Measurements from ENCODE around the gene CLIP1. TPM values are rescaled to one million over a fixed set of nuclear protein-coding genes. Genes with fewer than 3 reads are reported as not detected.
A peak's percentile ranks its signal among the peaks of the same experiment; 100 is the strongest.

CLIP1 gene
- total and polyA plus RNA-seq, 2 experiments from 2014 or later, result 29.6 to 46.3 TPM

DNA sequence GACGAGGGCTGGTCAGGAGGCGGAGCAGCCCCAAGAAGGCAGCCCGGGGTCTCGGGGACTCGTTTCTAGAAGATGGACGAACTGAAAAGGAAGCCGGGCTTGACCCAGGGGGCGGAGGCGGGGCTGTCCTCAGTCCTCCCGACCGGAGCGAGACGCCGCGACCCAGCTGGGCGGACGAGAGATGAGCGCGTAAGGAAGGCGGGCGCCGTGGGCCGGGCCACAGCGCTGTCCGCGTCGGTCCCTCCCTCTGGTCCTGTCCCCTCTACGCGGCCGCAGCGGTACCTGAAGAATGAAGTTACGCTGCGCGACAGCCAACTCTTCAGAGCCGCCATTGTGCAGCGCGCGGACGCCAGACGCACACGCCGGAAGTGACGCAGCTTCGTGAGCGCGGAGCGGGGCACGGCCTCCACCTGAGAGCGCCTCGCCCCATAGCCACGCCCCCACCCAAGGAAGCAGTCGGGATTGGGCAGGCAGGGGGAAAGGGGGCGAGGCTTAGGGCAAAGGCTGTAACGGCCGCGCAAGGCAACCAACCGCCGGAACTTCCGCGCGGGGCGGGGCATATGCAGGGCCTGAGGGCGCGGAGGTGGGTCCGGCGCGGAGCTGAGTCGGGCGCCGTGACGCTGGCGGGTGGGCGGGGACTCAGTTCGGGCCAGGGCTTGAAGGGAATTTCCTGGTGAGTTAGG, 196.6 kb downstream of the CLIP1 start, which contains the start of gene DIABLO:
Gene DIABLO (minus strand): TSS at position 370 of the 683 bp plus-strand sequence. CDS start 38 bp downstream, at position 332.
- TF ChIP-seq, protein P1, sequence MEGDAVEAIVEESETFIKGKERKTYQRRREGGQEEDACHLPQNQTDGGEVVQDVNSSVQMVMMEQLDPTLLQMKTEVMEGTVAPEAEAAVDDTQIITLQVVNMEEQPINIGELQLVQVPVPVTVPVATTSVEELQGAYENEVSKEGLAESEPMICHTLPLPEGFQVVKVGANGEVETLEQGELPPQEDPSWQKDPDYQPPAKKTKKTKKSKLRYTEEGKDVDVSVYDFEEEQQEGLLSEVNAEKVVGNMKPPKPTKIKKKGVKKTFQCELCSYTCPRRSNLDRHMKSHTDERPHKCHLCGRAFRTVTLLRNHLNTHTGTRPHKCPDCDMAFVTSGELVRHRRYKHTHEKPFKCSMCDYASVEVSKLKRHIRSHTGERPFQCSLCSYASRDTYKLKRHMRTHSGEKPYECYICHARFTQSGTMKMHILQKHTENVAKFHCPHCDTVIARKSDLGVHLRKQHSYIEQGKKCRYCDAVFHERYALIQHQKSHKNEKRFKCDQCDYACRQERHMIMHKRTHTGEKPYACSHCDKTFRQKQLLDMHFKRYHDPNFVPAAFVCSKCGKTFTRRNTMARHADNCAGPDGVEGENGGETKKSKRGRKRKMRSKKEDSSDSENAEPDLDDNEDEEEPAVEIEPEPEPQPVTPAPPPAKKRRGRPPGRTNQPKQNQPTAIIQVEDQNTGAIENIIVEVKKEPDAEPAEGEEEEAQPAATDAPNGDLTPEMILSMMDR (IDR thresholded peaks at IDR 0.05; ENCODE audit: low read depth, low read length), result no peak
- DNase-seq (ENCODE audit: low read depth in 1 of 2, low spot score in 1 of 2), result peak; percentile 100
- no peaks in the 10 kb centered on the region for H3K9me3 ChIP-seq (ENCODE audit: low read depth)
- H3K4me3 ChIP-seq, result peak within 1 kb of the TSS; percentile 50
- no peaks in the 10 kb centered on the region for H3K27me3 ChIP-seq
- peaks cover 13% of the 10 kb centered on the region for H3K36me3 ChIP-seq
- peaks cover 14% of the 10 kb centered on the region for H3K4me1 ChIP-seq (ENCODE audit: low read depth)
- peak within 1 kb of the TSS; percentile 86 for H3K27ac ChIP-seq

Other genes starting within 250 kb of the CLIP1 start
- gene IL31, start 248.4 kb downstream of the CLIP1 start, total RNA-seq, result not detected in 2 replicates
- not detected in 2 replicates for gene IL31, start 248.4 kb downstream of the CLIP1 start, polyA plus RNA-seq
- gene LRRC43, start 239.5 kb downstream of the CLIP1 start, total RNA-seq, result 1.3 and 5.2 TPM in 2 replicates
- 2.0 and 6.0 TPM in 2 replicates for gene LRRC43, start 239.5 kb downstream of the CLIP1 start, polyA plus RNA-seq
- 0.12 and 0.67 TPM in 2 replicates for gene B3GNT4, start 219.0 kb downstream of the CLIP1 start, total RNA-seq
- 0.89 and 2.2 TPM in 2 replicates for gene B3GNT4, start 219.0 kb downstream of the CLIP1 start, polyA plus RNA-seq
- gene DIABLO, start 196.6 kb downstream of the CLIP1 start, total RNA-seq, result 72.3 and 80.8 TPM in 2 replicates
- 93.3 and 95.9 TPM in 2 replicates for gene DIABLO, start 196.6 kb downstream of the CLIP1 start, polyA plus RNA-seq
- 18.6 and 20.4 TPM in 2 replicates for gene VPS33A, start 156.2 kb downstream of the CLIP1 start, total RNA-seq
- gene VPS33A, start 156.2 kb downstream of the CLIP1 start, polyA plus RNA-seq, result 33.5 and 37.4 TPM in 2 replicates
- 16.8 and 21.8 TPM in 2 replicates for gene ZCCHC8, start 78.3 kb upstream of the CLIP1 start, total RNA-seq
- 17.9 and 19.2 TPM in 2 replicates for gene ZCCHC8, start 78.3 kb upstream of the CLIP1 start, polyA plus RNA-seq
- gene RSRC2, start 104.3 kb upstream of the CLIP1 start, total RNA-seq, result 48.3 and 102 TPM in 2 replicates
- gene RSRC2, start 104.3 kb upstream of the CLIP1 start, polyA plus RNA-seq, result 72.2 and 129 TPM in 2 replicates
- 15.0 and 24.3 TPM in 2 replicates for gene KNTC1, start 104.6 kb upstream of the CLIP1 start, total RNA-seq
- 17.4 and 18.1 TPM in 2 replicates for gene KNTC1, start 104.6 kb upstream of the CLIP1 start, polyA plus RNA-seq

All from cardiac muscle cell (in vitro differentiated cells and primary cell).